MM.1S (cell line): ENCODE results near the gene CEMIP2.

Source experiments
- EZH2 ChIP-seq: fragments of 300-600 bp; sonication (generic); optimal IDR thresholded peaks from 2 replicates; pipeline ENCODE3; 2017; ENCODE audit warnings: low read depth, mild to moderate bottlenecking, antibody characterized with exemption, low read length, mixed read lengths
- TF ChIP-seq, protein P1 (sequence below): fragments of 300-600 bp; sonication (generic); IDR thresholded peaks from 2 replicates; pipeline ENCODE4 v1.5.1; 2016; ENCODE audit warnings: antibody characterized with exemption, low read length, mixed read lengths

- TF ChIP-seq, protein P1, sequence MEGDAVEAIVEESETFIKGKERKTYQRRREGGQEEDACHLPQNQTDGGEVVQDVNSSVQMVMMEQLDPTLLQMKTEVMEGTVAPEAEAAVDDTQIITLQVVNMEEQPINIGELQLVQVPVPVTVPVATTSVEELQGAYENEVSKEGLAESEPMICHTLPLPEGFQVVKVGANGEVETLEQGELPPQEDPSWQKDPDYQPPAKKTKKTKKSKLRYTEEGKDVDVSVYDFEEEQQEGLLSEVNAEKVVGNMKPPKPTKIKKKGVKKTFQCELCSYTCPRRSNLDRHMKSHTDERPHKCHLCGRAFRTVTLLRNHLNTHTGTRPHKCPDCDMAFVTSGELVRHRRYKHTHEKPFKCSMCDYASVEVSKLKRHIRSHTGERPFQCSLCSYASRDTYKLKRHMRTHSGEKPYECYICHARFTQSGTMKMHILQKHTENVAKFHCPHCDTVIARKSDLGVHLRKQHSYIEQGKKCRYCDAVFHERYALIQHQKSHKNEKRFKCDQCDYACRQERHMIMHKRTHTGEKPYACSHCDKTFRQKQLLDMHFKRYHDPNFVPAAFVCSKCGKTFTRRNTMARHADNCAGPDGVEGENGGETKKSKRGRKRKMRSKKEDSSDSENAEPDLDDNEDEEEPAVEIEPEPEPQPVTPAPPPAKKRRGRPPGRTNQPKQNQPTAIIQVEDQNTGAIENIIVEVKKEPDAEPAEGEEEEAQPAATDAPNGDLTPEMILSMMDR, result no peak
- TF ChIP-seq EZH2, result no peak
These were observed 122.2 kb downstream of the CEMIP2 start for GRCh38 chr9:71646131-71646530.
